ENCODE measurements around the gene CCNF.
"Not testable (repeated sequence)": the region's sequence is repeated elsewhere in the genome, so short reads cannot be mapped to it uniquely, and the experiment has no call there.

CCNF gene

DNA sequence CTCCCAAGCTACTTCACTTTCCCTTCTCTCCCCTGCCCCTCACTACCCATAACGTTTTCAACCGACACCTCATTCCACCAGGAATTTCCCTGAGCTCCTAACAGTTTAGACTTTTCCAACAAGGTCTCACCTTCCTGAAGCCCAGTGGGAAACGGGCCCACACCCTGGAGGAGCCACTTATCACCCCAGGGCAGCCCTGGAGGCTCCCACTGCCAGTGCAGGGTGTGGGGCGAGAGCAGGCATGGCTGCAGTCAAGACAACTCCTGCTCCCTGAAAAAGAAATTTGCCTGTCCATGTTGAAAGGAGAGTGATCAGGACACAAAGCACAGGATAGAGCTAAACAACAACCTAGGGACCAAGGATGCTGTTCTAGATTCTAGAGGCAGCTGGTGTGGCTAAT is 1.7 kb upstream of the CCNF start:
- DNase-seq (ENCODE audit: low read depth in 4 of 4, low spot score in 1 of 4): no peak

DNA sequence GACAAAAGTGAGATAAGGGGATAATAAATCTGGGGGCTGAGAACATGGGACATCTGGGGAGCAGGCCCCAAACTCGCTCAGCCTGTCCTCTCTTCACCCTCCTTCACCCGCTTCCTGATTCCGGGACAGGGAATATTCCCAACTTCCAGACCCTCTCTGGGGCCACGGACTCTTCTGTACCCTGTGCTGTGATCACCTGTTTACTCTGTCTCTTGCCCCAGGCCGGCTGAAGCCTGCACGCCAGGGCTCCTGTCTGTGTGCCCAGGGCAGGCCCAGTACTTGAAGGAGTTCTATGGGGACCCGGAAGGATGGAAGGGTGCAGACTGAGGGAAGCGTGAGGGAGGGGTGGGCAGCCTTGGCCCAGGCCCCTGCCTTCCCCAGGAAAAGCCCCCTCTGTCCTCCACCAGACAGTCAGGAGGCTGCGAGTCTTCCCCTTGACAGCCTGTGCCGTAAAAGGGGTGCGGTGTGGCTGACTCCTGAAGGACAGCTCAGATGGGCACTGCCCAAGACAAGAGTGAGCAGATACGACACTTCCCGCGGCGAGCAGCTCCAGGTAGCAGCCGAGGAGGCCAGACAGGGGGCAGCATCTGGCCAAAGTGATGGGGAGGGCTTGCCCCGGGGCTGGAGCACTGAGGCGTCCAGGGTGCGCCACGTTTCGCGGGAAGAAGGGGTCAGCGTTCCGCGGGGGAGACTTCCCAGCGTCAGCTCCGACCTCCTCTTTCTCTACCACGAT is 1.0 kb upstream of the CCNF start:
- no peak for DNase-seq (ENCODE audit: low read depth in 4 of 4, low spot score in 1 of 4)

DNA sequence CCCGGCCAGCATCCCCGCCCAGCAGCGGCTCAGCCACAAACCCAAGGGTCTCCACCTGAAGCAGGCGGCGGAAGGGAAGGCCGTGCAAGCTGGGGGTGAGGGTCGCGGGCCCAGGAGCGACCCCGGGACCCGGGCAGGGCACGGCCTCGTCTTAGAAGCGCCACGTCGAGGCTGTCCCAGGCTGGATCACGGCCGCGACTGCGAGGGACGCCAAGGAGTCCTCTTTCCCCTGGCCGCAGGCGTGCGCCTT is 538 bp upstream of the CCNF start:
- DNase-seq (ENCODE audit: low read depth in 4 of 4, low spot score in 1 of 4): no peak

DNA sequence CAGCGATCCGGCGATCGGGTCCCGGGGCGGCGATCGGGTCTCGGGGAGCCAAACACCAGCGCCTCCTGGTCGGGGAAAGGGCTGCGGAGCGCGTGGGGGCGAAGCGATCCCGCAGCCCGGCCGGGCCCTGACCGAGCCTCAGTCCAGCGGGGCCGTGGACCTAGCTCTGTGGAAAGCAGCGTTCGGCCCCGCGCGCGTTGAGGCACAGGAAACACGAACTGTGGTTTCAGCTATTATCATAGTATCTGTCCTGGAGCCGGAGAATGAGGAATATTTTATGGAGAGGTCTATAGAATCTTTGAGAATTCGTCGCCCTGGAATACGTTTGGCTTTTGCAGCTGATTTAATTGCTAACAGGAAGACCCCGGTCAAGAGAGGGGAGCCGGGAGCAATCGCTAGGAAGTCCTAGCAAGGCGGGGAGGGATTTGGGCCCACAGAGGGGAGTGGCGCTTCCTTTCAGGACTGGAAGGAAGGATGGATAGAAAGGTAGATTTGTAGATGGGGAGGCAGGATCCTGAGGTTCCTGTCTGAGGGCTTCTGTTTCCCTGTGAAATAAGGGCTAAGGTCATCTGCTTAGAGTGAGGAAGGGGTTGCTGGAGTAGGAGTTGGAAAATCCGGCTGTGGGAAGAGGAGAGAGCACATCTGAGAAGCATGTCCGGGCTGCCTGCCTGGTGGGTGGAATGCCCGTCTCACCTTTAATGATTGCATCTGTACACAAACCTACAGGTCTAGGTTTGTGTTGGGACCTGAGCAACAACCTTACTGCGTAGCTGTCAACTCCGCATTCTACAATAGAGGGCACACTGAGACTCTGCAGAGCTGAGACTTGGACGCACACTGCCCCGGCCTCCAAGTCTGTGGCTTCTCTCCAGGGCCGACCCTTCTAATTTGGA is 770 bp downstream of the CCNF start:
- no peak for DNase-seq (ENCODE audit: low read depth in 4 of 4, low spot score in 1 of 4)

DNA sequence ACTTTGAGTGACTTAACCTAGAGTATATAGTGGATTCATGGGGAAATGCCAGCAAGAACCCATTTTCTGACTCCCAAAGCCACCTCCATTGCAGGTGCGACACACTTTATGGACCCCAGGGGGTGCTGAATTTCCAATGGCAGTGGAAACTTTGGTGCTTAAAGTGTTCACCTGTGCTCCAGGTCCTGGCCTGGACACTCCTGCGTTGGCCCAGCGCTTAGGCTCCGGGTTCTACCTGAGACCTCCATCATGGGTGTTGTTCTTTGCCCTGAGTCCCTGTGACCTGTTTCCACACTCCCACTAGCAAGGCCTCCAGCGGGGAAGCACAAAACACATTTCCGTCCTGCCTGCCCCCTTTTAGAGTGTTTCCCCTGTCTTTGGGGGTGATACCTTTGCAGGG is 3.0 kb downstream of the CCNF start:
- no peak for DNase-seq (ENCODE audit: low read depth in 4 of 4, low spot score in 1 of 4)

DNA sequence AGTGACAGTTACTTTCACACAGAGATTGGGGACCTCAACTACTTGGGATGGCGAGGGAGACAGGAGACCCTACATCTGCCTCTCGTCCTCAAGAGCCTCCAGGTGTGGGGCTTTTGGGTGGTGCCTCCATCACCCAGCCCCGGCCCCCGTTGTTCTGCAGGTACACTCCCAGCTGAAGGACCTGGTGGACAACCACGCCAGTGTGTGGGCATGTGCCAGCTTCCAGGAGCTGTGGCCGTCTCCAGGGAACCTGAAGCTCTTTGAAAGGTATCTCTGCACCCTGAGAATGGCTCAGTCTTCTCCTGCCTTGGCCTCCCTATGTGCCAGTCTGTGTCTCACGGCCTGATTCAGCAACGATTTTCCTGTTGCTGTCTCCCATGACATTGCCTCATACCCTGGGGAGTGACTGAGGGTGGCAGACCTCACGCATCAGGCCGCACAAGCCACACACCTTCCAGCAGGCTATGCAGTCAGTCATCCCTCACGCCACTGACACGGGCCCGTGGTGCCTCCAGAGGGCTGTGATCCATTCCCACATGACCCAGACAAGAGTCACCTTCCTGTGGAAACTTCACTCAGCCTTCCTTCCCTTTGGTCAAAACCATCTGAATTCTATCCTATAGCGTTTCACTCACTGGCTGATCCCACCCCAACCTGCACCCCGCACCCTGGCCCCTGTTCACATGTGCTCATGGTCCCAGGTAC is 3.7 kb downstream of the CCNF start:
- DNase-seq (ENCODE audit: low read depth in 4 of 4, low spot score in 1 of 4): no peak

DNA sequence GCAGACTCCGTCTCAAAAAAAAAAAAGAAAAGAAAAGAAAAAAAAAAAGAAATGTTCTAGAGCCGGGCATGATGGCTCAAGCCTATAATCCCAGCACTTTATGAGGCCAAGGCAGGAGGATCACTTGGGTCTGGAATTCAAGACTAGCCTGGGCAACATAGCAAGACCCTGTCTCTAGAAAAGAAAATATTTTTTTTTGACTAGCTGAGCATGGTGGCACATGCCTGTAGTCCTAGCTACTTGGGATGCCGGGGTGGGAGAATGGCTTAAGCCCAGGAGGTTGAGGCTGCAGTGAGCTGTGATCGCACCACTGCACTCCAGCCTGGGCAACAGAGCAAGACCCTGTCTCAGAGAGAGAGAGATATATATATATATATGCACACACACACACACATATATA is 6.0 kb downstream of the CCNF start:
- not testable (repeated sequence) for DNase-seq (ENCODE audit: low read depth in 4 of 4, low spot score in 1 of 4)

DNA sequence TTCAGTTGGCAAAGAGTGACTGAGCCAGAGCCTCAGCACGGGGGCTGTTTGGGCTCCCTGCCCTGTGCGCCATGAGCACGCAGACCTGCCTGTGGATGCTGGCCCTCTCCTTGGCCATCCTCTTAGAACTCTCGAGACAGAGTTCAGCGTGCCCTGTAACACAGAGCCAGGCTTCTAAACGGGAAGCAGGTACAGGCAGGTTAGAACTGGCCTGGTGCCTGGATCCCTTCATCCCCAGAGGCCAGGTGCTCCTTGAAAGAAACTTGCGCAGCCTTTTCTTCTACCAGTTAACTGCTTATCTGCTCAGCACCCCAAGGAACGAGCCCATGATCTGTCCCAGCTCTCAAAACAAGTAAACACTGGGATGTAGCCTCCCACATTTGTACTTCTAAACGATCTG is 6.9 kb downstream of the CCNF start:
- DNase-seq (ENCODE audit: low read depth in 4 of 4, low spot score in 1 of 4): no peak

DNA sequence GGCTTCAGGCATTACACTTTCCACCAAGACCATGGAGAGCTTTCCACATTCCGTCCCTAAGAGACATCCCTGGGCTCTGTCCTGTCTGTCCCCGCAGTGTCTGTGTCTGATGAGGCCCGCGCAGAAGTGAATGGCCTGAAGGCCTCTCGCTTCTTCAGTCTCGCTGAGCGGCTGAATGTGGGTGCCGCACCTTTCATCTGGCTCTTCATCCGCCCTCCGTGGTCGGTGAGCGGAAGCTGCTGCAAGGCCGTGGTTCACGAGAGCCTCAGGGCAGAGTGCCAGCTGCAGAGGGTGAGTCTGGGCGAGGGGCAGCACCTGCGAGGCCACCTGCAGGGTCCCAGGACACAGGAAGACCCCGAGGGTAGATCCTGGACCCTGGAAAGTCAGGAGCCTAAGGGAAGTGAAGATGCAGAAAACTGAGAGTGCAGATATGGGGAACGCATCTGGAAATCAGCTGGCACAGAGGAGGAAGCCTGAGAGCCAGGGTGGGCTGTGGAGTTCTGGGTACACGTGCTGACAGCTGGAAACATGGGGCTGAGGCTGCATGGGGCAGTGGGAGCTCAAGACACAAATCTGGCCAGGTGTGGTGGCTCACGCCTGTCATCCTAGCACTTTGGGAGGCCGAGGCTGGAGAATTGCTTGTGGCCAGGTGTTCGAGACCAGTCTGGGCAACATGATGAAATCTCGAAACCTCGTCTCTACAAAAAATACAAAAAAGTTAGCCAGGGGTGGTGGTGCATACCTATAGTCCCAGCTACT is 8.0 kb downstream of the CCNF start:
- no peak for DNase-seq (ENCODE audit: low read depth in 4 of 4, low spot score in 1 of 4)

DNA sequence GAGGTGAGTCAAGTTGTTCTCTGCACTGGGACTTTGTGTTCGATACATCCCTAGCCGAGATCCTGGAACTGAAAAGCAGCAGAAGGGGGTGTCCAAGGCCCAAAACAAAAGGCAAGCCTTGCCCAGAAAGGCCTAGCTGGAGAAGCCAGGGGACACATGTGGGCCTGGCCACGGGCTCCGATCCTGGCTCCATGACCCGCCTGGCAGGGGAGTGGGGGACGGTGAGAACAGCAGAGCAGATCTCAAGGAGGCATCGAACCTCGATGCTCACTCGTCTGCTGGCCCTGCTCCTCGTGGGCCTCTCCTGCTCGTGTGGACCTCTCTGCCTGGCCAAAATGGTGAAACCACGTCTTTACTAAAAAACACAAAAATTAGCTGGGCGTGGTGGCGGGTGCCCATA is 8.9 kb downstream of the CCNF start:
- no peak for DNase-seq (ENCODE audit: low read depth in 4 of 4, low spot score in 1 of 4)

DNA sequence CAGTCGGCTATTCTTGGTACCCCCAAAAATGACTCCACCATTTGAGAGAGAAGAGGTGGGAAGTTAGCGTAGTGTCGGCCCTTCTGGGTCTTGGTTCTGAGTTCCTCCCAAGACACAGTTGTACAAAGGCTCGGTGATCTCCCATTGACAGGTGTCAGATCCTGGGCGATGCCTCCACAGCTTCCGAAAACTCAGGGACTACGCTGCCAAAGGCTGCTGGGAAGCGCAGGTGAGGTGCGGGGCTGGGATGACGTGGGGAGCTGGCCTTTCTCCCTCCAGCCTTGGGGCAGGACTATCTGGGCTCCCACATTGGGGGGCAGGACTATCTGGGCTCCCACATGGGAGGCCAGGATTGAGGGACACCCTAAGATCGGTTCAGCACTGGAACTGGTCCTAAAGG is 10.4 kb downstream of the CCNF start:
- DNase-seq (ENCODE audit: low read depth in 4 of 4, low spot score in 1 of 4): no peak

DNA sequence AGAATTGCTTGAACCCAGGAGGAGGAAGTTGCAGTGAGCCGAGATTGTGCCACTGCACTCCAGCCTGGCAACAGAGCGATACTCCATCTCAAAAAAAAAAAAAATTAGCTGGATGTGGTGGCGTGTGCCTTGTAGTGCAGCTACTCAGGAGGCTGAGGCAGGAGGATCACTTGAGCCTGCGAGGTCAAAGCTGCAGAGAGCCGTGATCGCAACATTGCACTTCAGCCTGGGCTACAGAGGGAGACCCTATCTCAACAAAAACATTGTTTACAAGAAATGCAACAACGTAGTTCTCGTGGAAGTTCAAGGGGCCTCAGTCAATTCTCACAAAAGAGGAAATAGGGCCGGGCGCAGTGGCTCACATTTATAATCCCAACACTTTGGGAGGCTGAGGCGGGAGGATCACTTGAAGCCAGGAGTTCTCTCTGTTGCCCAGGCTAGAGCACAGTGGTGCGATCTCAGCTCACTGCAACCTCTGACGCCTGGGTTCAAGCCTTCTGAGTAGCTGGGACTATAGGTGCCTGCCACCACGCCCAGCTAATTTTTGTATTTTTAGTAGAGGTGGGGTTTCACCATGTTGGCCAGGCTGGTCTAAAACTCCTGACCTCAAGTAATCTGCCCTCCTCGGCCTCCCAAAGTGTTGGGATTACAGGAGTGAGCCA is 12.0 kb downstream of the CCNF start:
- not testable (repeated sequence) for DNase-seq (ENCODE audit: low read depth in 4 of 4, low spot score in 1 of 4)

DNA sequence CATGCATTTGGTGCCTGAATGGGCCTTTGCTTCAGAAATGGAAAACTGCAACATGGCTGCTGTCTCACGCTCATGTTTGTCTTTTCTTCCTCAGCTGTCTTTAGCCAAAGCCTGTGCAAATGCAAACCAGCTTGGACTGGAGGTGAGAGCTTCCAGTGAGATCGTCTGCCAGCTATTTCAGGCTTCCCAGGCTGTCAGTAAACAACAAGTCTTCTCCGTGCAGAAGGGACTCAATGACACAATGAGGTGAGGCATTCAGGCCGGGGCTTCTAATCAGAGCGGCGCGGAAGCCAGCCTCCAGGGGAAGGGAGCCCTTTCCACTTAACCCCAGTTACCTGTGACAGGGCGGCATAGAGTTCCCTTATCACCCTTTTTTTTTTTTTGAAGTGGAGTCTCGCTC is 14.3 kb downstream of the CCNF start:
- no peak for DNase-seq (ENCODE audit: low read depth in 4 of 4, low spot score in 1 of 4)

DNA sequence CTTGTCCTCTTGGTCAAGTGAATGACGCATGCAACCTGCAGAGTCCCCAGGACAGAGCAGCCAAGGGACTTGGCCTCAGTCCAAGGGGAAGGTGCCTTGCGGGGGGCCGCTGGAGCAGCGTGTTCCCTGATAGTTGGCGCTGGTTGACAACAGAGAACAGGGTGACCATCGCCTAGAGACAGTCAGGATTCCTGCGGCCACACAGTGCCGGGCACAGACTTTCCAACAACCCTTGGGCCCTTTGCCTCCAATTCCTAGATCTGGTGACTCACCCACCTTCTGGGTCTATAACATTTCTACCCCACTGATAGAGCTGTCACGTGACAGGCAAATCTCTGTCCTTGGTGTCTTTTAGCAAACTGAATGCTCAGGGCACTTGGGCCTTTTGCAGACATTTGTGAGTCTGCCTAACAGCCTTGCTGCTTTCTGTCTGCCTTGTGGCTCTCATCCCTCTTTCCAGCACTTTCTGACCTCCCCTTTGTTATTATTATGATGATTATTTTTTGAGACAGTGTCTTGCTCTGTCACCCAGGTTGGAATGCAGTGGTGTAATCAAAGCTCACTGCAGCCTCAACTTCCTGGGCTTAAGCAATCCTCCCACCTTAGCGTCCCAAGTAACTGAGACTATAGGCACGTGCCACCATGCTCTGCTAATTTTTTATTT is 18.8 kb downstream of the CCNF start:
- no peak for DNase-seq (ENCODE audit: low read depth in 4 of 4, low spot score in 1 of 4)

DNA sequence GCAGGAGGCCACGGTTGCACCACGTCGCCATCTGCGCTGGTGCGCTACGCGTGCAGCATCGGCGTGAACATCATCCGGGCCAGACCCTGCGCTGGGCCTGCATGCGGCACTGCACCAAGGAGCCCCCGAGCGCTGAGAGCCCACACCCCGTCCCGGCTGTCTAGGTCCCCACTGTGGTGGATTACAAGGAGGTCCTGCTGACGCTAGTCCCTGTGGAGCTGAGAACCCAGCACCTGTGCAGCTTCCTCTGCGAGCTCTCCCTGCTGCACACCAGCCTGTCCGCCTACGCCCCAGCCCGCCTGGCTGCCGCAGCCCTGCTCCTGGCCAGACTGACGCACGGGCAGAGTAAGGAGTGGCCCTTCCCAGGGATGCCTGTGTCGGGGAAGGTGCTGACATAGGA is 19.9 kb downstream of the CCNF start:
- DNase-seq (ENCODE audit: low read depth in 4 of 4, low spot score in 1 of 4): no peak

DNA sequence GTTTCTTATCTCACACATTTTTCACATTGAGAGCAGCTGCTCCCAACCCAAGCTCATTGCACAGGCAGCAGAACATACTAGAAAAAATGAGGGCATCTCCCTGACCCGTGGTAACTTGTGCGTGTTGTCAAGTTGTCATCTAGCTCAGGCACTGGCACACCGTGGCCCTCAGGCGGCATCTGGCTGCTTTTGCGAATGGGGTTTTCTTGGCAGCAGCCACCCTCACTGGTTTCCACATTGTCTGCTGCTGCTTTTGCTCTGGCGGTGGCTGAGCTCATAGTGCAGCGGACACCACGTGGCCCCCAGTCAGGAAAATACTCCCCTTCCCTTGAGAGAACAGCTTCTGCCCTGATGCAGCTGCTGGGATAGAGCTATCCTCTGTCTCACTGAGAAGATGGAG is 21.3 kb downstream of the CCNF start:
- no peak for DNase-seq (ENCODE audit: low read depth in 4 of 4, low spot score in 1 of 4)

DNA sequence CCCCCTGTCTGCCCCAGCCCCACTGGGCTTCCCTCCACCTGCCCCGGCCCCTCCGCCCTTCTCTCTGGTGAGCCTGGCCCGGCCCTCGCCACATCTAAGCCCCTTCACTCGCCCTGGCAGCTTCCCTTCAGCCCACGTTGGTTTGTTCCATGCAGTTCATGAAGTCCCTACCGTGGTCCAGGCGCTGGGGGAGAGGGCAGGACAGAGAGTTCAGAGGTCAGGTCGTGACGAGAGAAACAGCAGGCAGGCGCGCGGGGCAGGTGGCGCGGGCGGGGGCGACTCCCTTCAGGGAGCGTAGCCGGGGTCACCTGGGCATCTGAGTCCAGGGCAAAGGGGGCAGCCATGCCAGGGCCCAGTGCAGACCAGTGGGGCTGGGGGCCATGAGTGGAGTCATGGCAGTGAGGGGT is 21.7 kb downstream of the CCNF start:
- no peak for DNase-seq (ENCODE audit: low read depth in 4 of 4, low spot score in 1 of 4)

DNA sequence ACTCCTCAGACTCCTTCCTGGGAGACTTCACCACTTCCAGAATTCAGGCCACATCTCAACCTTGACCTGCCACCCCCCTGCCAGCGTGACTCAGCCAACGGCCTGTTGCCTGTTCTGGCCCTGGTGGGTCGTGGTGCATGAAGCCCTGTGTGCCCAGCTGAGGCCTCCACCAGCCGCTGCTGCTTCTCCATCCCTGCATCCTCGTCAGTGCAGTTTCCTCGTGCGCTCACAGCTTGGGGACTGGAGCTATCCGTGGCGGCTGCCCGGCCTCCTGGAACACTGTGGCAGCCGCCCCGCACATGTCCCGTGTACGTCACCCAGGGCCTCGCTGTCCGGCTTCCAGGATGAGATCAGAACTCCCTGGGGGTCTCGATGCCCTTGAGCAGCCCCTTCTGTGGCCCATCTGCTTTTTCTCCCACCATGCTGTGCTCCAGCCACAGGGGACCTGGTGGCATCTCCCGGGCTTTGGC is 22.6 kb downstream of the CCNF start:
- DNase-seq (ENCODE audit: low read depth in 4 of 4, low spot score in 1 of 4): no peak

DNA sequence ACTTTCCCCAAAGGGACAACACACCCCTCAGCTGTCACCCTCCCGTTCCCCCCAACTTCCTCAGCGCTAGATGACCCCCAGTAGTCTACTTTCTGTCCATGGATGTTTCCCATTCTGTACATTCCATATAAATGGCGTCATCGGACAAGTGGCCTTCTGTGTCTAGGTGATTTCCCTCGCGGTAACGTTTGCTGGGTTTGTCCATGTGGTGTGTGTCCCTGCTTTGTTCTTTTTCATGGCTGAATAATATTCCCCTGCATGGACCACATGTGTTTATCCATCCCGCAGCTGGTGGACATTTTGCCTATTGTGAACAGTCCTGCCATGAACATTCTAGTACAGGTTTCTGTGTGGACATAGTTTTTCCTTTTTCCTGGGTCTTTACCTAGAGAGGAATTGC is 23.4 kb downstream of the CCNF start:
- DNase-seq (ENCODE audit: low read depth in 4 of 4, low spot score in 1 of 4): no peak

DNA sequence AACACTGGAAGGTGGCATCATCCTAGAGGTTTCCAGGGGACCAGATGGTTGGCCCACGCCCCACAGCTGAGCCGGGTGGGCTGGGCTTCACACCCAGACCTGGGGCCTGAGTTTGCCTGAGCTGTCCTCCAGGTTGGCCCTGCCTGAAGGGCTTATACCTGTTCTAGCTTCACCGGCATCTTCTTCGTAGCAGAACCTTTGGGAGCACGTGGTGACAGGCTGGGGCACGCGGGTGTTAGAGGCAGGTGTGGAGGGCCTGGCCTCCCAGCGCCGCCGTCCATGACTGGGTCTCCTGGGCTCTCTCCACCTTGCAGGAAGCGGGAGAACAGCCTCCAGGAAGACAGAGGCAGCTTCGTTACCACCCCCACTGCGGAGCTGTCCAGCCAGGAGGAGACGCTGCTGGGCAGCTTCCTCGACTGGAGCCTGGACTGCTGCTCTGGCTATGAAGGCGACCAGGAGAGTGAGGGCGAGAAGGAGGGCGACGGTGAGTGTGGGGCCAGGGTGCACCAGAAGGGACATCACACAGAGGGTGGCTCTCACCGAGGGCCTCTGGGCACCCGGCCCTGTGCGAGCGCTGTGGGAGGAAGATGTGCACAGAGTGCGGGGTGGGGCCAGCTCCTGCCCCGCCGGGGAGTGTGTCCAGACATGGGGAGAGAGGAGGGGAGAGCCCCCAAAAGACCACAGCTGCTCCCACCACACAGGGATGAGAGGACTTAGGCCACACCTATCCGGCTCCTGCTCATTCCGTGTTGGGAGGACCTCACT is 26.0 kb downstream of the CCNF start:
- no peak for DNase-seq (ENCODE audit: low read depth in 4 of 4, low spot score in 1 of 4)

Measured in stimulated activated CD4-positive, alpha-beta T cell treated with anti-CD3 and anti-CD28 coated beads, Interleukin-1b, Interleukin-23, amount 100 ng/mL, for 24 hours (primary cell).